DND-41 (cell line): ENCODE results near the gene ZNF426.
A peak's percentile ranks its signal among the peaks of the same experiment; 100 is the strongest.

ENCODE experiments used
- ATAC-seq: fragments of 200-7000 bp; cut with Tn5 transposase; 3 replicates; pipeline ENCODE4 v1.9.1; 2021; ENCODE audit warnings: low read depth; ENCODE audit not compliant: insufficient read depth
- DNase-seq: peaks from one replicate; pipeline ENCODE4 v3.0.0-alpha.2; 2020
- H2AFZ ChIP-seq: 2 replicates; pipeline ENCODE4 v1.6.0; 2012; ENCODE audit warnings: low read depth, low read length
- H3K27ac ChIP-seq: 2 replicates; pipeline ENCODE4 v1.5.1; 2012; ENCODE audit warnings: low read length, inconsistent platforms
- H3K27me3 ChIP-seq: fragments of 200-600 bp; sonication (generic); 2 replicates; pipeline ENCODE4 v1.6.0; 2012; ENCODE audit warnings: low read length, mild to moderate bottlenecking, inconsistent platforms; ENCODE audit not compliant: insufficient read depth, poor library complexity
- H3K36me3 ChIP-seq: 2 replicates; pipeline ENCODE4 v1.5.1; 2012; ENCODE audit warnings: low read length, inconsistent platforms; ENCODE audit not compliant: insufficient read depth
- H3K4me1 ChIP-seq: 2 replicates; pipeline ENCODE4 v1.5.1; 2012; ENCODE audit warnings: mild to moderate bottlenecking, low read length; ENCODE audit not compliant: insufficient read depth
- H3K4me2 ChIP-seq: 2 replicates; pipeline ENCODE4 v1.6.0; 2012; ENCODE audit warnings: mild to moderate bottlenecking, moderate library complexity, low read length, inconsistent platforms; ENCODE audit not compliant: insufficient read depth
- H3K4me3 ChIP-seq, 2 experiments: fragments of 200-600 bp in 1 of 2; shearing (Covaris generic) in 1 of 2; 2 replicates each; pipeline ENCODE4 v1.5.1; 2012 to 2016; ENCODE audit warnings: inconsistent platforms in 2 of 2, low read length in 2 of 2, mild to moderate bottlenecking in 2 of 2, low read depth in 1 of 2, moderate library complexity in 1 of 2
- H3K79me2 ChIP-seq: 2 replicates; pipeline ENCODE4 v1.6.0; 2012; ENCODE audit warnings: low read length, inconsistent platforms; ENCODE audit not compliant: insufficient read depth
- H3K9ac ChIP-seq: 2 replicates; pipeline ENCODE4 v1.6.0; 2012; ENCODE audit warnings: low read depth, mild to moderate bottlenecking, inconsistent platforms, low read length, moderate library complexity
- H3K9me3 ChIP-seq: 2 replicates; pipeline ENCODE4 v1.5.1; 2012; ENCODE audit warnings: low read length, moderate library complexity, mild to moderate bottlenecking, inconsistent platforms; ENCODE audit not compliant: insufficient read depth, severe bottlenecking
- H4K20me1 ChIP-seq: 2 replicates; pipeline ENCODE4 v1.6.0; 2012; ENCODE audit warnings: low read length; ENCODE audit not compliant: insufficient read depth
- EZH2 ChIP-seq: IDR thresholded peaks from 3 replicates; pipeline ENCODE4 v1.6.1; 2012; ENCODE audit warnings: borderline replicate concordance, low read depth, mild to moderate bottlenecking, moderate library complexity, low read length, inconsistent platforms; ENCODE audit not compliant: severe bottlenecking
- TF ChIP-seq, protein P1 (sequence below): IDR thresholded peaks from 2 replicates; pipeline ENCODE4 v1.5.1; 2012; ENCODE audit warnings: borderline replicate concordance, low read length, moderate library complexity, mild to moderate bottlenecking; ENCODE audit not compliant: poor library complexity, severe bottlenecking; ENCODE audit errors: extremely low read depth

ZNF426 gene

DNA sequence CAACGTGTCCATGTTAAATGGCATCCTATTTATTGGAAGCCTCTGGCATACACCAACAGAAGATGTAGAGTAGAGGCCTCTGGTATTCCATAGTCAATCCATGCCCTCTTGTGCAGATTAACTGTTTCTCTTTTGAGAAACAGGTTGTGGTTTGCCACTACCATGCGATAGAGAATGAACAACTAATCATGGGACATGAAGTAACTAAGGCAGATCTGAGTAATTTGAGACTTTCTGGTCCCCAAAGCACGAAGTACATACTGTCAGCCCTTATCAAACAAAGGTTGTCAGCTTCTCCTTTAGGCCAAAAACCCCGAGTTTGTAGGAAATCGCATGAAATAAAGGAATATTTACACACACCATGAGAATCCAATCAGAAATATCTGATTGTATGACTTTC lies 42.3 kb upstream of the ZNF426 start:
- no peak overlapping the region for H3K9ac ChIP-seq
- no peak for ATAC-seq
- H3K9me3 ChIP-seq: peaks cover 6% of the 10 kb centered on the region
- H3K27ac ChIP-seq: no peak overlapping the region
- H3K27me3 ChIP-seq: no peaks in the 10 kb centered on the region
- H3K4me2 ChIP-seq: peak overlapping the region; percentile 76
- peaks cover 88% of the 10 kb centered on the region for H3K79me2 ChIP-seq
- DNase-seq: no peak
- H3K36me3 ChIP-seq: peaks cover 62% of the 10 kb centered on the region
- TF ChIP-seq, protein P1, sequence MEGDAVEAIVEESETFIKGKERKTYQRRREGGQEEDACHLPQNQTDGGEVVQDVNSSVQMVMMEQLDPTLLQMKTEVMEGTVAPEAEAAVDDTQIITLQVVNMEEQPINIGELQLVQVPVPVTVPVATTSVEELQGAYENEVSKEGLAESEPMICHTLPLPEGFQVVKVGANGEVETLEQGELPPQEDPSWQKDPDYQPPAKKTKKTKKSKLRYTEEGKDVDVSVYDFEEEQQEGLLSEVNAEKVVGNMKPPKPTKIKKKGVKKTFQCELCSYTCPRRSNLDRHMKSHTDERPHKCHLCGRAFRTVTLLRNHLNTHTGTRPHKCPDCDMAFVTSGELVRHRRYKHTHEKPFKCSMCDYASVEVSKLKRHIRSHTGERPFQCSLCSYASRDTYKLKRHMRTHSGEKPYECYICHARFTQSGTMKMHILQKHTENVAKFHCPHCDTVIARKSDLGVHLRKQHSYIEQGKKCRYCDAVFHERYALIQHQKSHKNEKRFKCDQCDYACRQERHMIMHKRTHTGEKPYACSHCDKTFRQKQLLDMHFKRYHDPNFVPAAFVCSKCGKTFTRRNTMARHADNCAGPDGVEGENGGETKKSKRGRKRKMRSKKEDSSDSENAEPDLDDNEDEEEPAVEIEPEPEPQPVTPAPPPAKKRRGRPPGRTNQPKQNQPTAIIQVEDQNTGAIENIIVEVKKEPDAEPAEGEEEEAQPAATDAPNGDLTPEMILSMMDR: no peak
- no peak for TF ChIP-seq EZH2
- H3K4me1 ChIP-seq: peaks cover 43% of the 10 kb centered on the region
- peaks cover 59% of the 10 kb centered on the region for H4K20me1 ChIP-seq
- peak overlapping the region in 1 of 2 experiments; percentile 7; a peak in 1 of 4 replicates for H3K4me3 ChIP-seq
- no peak overlapping the region for H2AFZ ChIP-seq

DNA sequence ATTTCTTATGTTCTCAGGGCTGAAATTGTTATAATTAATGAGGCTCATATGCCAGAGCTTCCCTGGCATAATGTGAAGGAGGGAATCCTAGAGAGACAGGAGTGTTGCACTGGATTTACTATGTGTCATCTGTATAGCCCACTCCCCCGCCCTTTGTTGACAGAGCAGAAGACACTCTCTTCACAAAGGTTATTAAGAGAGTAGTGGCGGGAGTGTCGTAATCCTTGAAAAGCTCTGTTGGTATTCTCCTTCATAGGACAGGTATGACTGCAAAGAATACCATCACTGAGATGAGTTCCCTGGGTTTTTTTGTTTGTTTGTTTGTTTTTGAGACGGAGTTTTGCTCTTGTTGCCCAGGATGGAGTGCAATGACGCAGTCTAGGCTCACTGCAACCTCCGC lies 31.8 kb upstream of the ZNF426 start:
- Histone ChIP-seq H3K4me2 (no peak overlapping the region), H4K20me1 (peaks cover 73% of the 10 kb centered on the region), H3K9me3 (peaks cover 16% of the 10 kb centered on the region), H3K4me3 (no peak overlapping the region), H3K9ac (no peak overlapping the region), H3K27me3 (no peaks in the 10 kb centered on the region), H3K36me3 (peaks cover 84% of the 10 kb centered on the region), H3K27ac (no peak overlapping the region), H2AFZ (no peak overlapping the region), H3K79me2 (peaks cover 99% of the 10 kb centered on the region), H3K4me1 (no peaks in the 10 kb centered on the region)
- no peak for TF ChIP-seq EZH2
- TF ChIP-seq, protein P1: no peak
- ATAC-seq (no peak), DNase-seq (no peak)

DNA sequence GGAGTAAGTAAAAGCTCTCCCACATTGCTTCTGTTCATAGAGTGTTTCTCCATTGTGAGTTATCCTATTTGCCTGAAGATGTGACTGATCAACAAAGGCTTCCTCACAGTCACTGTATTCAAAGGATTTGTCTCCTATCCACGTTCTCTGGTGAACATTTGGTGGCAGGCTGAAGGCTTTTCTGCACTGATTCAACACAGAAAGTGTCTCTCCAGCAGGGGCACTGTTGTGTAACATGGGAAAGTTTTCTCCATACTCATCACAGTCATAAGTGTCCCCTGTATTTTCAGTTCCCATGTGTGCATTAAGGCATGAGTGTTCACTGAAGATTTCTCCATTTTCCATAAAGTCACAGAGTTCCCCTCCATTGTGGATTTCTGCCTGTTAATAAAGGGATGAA lies 28.3 kb upstream of the ZNF426 start:
- DNase-seq: no peak
- Histone ChIP-seq H3K27ac (no peak overlapping the region), H3K36me3 (peaks cover 93% of the 10 kb centered on the region), H3K9me3 (peaks cover 13% of the 10 kb centered on the region), H2AFZ (no peak overlapping the region), H3K4me3 (no peak overlapping the region), H3K4me1 (no peaks in the 10 kb centered on the region), H4K20me1 (peaks cover 57% of the 10 kb centered on the region), H3K9ac (no peak overlapping the region), H3K4me2 (no peak overlapping the region), H3K79me2 (peaks cover 86% of the 10 kb centered on the region), H3K27me3 (no peaks in the 10 kb centered on the region)
- 0 out of 3 replicates have a peak, but pooled peaks have one; percentile 22 for ATAC-seq
- no peak for TF ChIP-seq EZH2
- TF ChIP-seq, protein P1: peak; percentile 63
